ENCODE measurements around the gene GSTA5. TPM values are rescaled to one million over a fixed set of nuclear protein-coding genes. Genes with fewer than 3 reads are reported as not detected.
"Not testable (repeated sequence)": the region's sequence is repeated elsewhere in the genome, so short reads cannot be mapped to it uniquely, and the experiment has no call there.

Gene GSTA5
- total and polyA plus RNA-seq, 10 of the 15 experiments (the other 5 are each of a cell fraction or from before 2014, with no cell fraction given): not detected

DNA sequence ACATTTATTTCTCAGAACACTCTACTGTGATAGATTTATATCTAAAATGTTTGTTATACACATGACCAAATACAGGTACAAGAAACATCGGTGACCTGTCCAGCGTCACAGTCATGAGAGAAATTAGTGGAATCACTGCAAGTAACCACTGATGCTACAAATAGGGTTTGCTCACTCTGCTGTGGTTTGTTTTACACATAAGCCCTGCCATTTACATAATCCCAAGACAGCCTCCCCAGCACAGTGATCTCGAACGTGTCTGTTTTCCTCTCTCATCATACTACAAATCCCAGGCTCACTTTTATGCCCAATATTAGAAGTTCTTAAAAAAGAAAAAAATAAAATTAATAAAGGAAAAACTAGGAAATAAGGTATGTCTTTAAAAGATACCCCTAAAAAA lies 30.8 kb downstream of the GSTA5 start:
- ATAC-seq; H3K27ac ChIP-seq (ENCODE audit: control insufficient read depth, insufficient read depth); intact Hi-C loops (cut with micrococcal nuclease; ENCODE audit: unreplicated experiment); H3K4me2 ChIP-seq (ENCODE audit: control insufficient read depth, insufficient read depth); H3K4me3 ChIP-seq; H3K4me1 ChIP-seq (ENCODE audit: control insufficient read depth, insufficient read depth, low read length); DNase-seq (ENCODE audit: low read depth, low spot score); H3K27me3 ChIP-seq (replicated peaks in 1 of 2; ENCODE audit: control insufficient read depth in 2 of 2, insufficient read depth in 2 of 2, low read length in 1 of 2); H4K20me1 ChIP-seq (ENCODE audit: control insufficient read depth, insufficient read depth); H2AFZ ChIP-seq (ENCODE audit: control insufficient read depth, low read depth, low read length); SMC1A ChIA-PET (ENCODE audit: uncharacterized antibody, unreplicated experiment); RAD21 ChIA-PET (ENCODE audit: unreplicated experiment); H3K9ac ChIP-seq (ENCODE audit: control insufficient read depth, insufficient read depth, low read length); H3K79me2 ChIP-seq (ENCODE audit: control insufficient read depth, insufficient read depth, low read length); POLR2A ChIA-PET; in situ Hi-C loops (cut with MboI); FAIRE-seq; H3K9me3 ChIP-seq (replicated peaks; ENCODE audit: control insufficient read depth, insufficient read depth, low read length); BruUV-seq (replicated peaks); H3K36me3 ChIP-seq (ENCODE audit: control insufficient read depth in 2 of 2, insufficient read depth in 2 of 2, low read length in 1 of 2): not testable (repeated sequence)
- WGBS (ENCODE audit: insufficient coverage, insufficient replicate concordance, low lambda C conversion rate, missing lambda C conversion rate): 43% methylated on average over 4 of the region's 4 CpGs
- CTCF ChIA-PET: interaction anchor here (0.6 kb wide), 1 partner anchor 675 kb away, joined by 3 read pairs; no protein-coding TSS in a partner anchor

DNA sequence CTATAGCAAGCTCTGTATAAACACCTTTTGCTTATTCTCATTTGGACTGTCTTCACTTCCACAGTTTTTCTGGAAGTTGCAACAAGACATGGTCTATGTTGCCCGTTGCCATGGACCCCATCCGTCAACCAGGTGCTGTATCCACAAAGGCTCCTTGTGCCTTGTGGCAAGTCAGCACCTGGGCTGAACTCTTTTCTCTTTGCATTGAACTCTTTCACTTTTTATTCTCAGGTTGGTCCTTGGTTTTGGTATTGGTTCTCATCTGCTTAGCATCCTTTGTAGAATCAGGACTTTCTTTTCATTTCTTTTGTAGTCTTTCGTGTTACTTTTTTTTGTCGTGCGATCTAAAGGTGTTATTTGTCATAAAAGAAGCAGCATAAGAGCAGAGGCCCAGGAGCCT lies 32.0 kb downstream of the GSTA5 start:
- H2AFZ ChIP-seq (ENCODE audit: control insufficient read depth, low read depth, low read length): no peak overlapping the region
- FAIRE-seq: no peak
- no peaks in the 10 kb centered on the region for H3K79me2 ChIP-seq (ENCODE audit: control insufficient read depth, insufficient read depth, low read length)
- H3K36me3 ChIP-seq (ENCODE audit: control insufficient read depth in 2 of 2, insufficient read depth in 2 of 2, low read length in 1 of 2): no peaks in the 10 kb centered on the region
- intact Hi-C loops (cut with micrococcal nuclease; ENCODE audit: unreplicated experiment) (no loop called here), in situ Hi-C loops (cut with MboI) (no loop called here)
- no peak overlapping the region for H3K27ac ChIP-seq (ENCODE audit: control insufficient read depth, insufficient read depth)
- H3K9me3 ChIP-seq (replicated peaks; ENCODE audit: control insufficient read depth, insufficient read depth, low read length): no peaks in the 10 kb centered on the region
- WGBS (ENCODE audit: insufficient coverage, insufficient replicate concordance, low lambda C conversion rate, missing lambda C conversion rate): 77% methylated on average over 5 of the region's 5 CpGs
- ATAC-seq: no peak
- no peaks in the 10 kb centered on the region for H3K4me1 ChIP-seq (ENCODE audit: control insufficient read depth, insufficient read depth, low read length)
- TF ChIP-seq ZNF622 (IDR thresholded peaks at IDR 0.05) (no peak), YBX1 (IDR thresholded peaks at IDR 0.05) (no peak), CHD1 (IDR thresholded peaks at IDR 0.05; ENCODE audit: low read depth, low read length) (no peak), EGR1 (IDR thresholded peaks at IDR 0.05; ENCODE audit: borderline replicate concordance in 1 of 2, low read depth in 2 of 2, low read length in 2 of 2) (no peak), POU2F2 (IDR thresholded peaks at IDR 0.05; ENCODE audit: borderline replicate concordance, low read depth, low read length) (no peak), SIN3A (IDR thresholded peaks at IDR 0.05; ENCODE audit: low read depth, low read length) (no peak), TBL1XR1 (IDR thresholded peaks at IDR 0.05; ENCODE audit: low read depth, low read length) (no peak), MYB (IDR thresholded peaks at IDR 0.05; ENCODE audit: borderline replicate concordance, low read depth, low read length) (no peak), SIX5 (IDR thresholded peaks at IDR 0.05; ENCODE audit: low read depth, low read length, severe bottlenecking) (no peak), MTA3 (IDR thresholded peaks at IDR 0.05; ENCODE audit: borderline replicate concordance, low read length) (no peak), USF2 (IDR thresholded peaks at IDR 0.05; ENCODE audit: borderline replicate concordance, low read depth, low read length) (no peak), RCOR1 (conservative IDR thresholded peaks at IDR 0.05; ENCODE audit: low read depth, low read length) (no peak), NFYA (IDR thresholded peaks at IDR 0.05; ENCODE audit: borderline replicate concordance, low read depth, low read length) (no peak), SPI1 (IDR thresholded peaks at IDR 0.05; ENCODE audit: borderline replicate concordance, insufficient read depth, low read depth, low read length) (no peak), SP1 (IDR thresholded peaks at IDR 0.05; ENCODE audit: low read depth, low read length) (no peak)
- TF ChIP-seq, protein P1, sequence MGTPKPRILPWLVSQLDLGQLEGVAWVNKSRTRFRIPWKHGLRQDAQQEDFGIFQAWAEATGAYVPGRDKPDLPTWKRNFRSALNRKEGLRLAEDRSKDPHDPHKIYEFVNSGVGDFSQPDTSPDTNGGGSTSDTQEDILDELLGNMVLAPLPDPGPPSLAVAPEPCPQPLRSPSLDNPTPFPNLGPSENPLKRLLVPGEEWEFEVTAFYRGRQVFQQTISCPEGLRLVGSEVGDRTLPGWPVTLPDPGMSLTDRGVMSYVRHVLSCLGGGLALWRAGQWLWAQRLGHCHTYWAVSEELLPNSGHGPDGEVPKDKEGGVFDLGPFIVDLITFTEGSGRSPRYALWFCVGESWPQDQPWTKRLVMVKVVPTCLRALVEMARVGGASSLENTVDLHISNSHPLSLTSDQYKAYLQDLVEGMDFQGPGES (IDR thresholded peaks at IDR 0.05): no peak
- ChIA-PET SMC1A (ENCODE audit: uncharacterized antibody, unreplicated experiment) (no interaction called here), RAD21 (ENCODE audit: unreplicated experiment) (no interaction called here), POLR2A (no interaction called here), CTCF (no interaction called here)
- H3K4me2 ChIP-seq (ENCODE audit: control insufficient read depth, insufficient read depth): no peak overlapping the region
- no peak for DNase-seq (ENCODE audit: low read depth, low spot score)
- no TSS peak for BruUV-seq (replicated peaks)
- no peak overlapping the region for H3K9ac ChIP-seq (ENCODE audit: control insufficient read depth, insufficient read depth, low read length)
- H3K4me3 ChIP-seq: no peak overlapping the region
- H3K27me3 ChIP-seq (replicated peaks in 1 of 2; ENCODE audit: control insufficient read depth in 2 of 2, insufficient read depth in 2 of 2, low read length in 1 of 2): no peaks in the 10 kb centered on the region
- no peaks in the 10 kb centered on the region for H4K20me1 ChIP-seq (ENCODE audit: control insufficient read depth, insufficient read depth)
